Osteoblast (primary cell): ENCODE data around the gene ALDH1A2. TPM values are rescaled to one million over a fixed set of nuclear protein-coding genes. Genes with fewer than 3 reads are reported as not detected.
"Not testable (repeated sequence)": the region's sequence is repeated elsewhere in the genome, so short reads cannot be mapped to it uniquely, and the experiment has no call there.

Experiments used
- DNase-seq: peaks from one replicate; pipeline ENCODE4 v3.0.0; 2011; ENCODE audit warnings: low spot score, mixed read lengths; ENCODE audit not compliant: insufficient read length; ENCODE audit errors: missing footprints
- H2AFZ ChIP-seq: 2 replicates; pipeline ENCODE4 v1.6.0; 2011; ENCODE audit warnings: mild to moderate bottlenecking, low read length
- H3K27ac ChIP-seq: 2 replicates; pipeline ENCODE4 v1.5.1; 2011; ENCODE audit warnings: mild to moderate bottlenecking, low read depth, low read length, moderate library complexity
- H3K27me3 ChIP-seq: 2 replicates; pipeline ENCODE4 v1.6.0; 2012; ENCODE audit warnings: mild to moderate bottlenecking, control low read depth, inconsistent platforms, low read length, moderate library complexity; ENCODE audit not compliant: insufficient read depth
- H3K36me3 ChIP-seq: 2 replicates; pipeline ENCODE4 v1.5.1; 2011; ENCODE audit warnings: mild to moderate bottlenecking, low read length, control low read depth, moderate library complexity; ENCODE audit not compliant: insufficient read depth
- H3K4me1 ChIP-seq: 2 replicates; pipeline ENCODE4 v1.5.1; 2011; ENCODE audit warnings: mild to moderate bottlenecking, low read length, control low read depth, moderate library complexity; ENCODE audit not compliant: insufficient read depth
- H3K4me2 ChIP-seq: 2 replicates; pipeline ENCODE4 v1.6.0; 2011; ENCODE audit warnings: mild to moderate bottlenecking, low read length; ENCODE audit not compliant: insufficient read depth
- H3K4me3 ChIP-seq: fragments of 200-600 bp; sonication (generic); 3 replicates; pipeline ENCODE4 v1.5.1; 2012; ENCODE audit warnings: mild to moderate bottlenecking, low read length, inconsistent platforms; ENCODE audit not compliant: insufficient read depth
- H3K79me2 ChIP-seq: 2 replicates; pipeline ENCODE4 v1.6.0; 2012; ENCODE audit warnings: mild to moderate bottlenecking, low read length, control low read depth, inconsistent platforms; ENCODE audit not compliant: insufficient read depth
- H3K9me3 ChIP-seq: 2 replicates; pipeline ENCODE4 v1.5.1; 2011; ENCODE audit warnings: low read depth, low read length, control low read depth
- H4K20me1 ChIP-seq: 2 replicates; pipeline ENCODE4 v1.6.0; 2012; ENCODE audit warnings: mild to moderate bottlenecking, low read length, control low read depth; ENCODE audit not compliant: insufficient read depth
- CTCF ChIP-seq: IDR thresholded peaks from 2 replicates; pipeline ENCODE4 v1.5.1; 2011; ENCODE audit warnings: mild to moderate bottlenecking, low read depth, low read length, moderate library complexity; ENCODE audit errors: extremely low read depth
- total RNA-seq: library from RNA; depleted of rRNA; stranded (reverse); fragments of >200 nt; gene quantifications from 2 replicates; pipeline ENCODE4 v1.2.3, GENCODE V29; 2012

Gene ALDH1A2
- total RNA-seq, 1 donor: 1.1 TPM

GRCh38 chr15:58002338-58003126 is 63.0 kb downstream of the ALDH1A2 start:
- Histone ChIP-seq H3K4me3 (no peak overlapping the region), H3K9me3 (no peaks in the 10 kb centered on the region)
- no peak for TF ChIP-seq CTCF

GRCh38 chr15:57999699-58000098 is 65.8 kb downstream of the ALDH1A2 start:
- H3K4me1 ChIP-seq, H3K36me3 ChIP-seq, H3K4me3 ChIP-seq, H3K27me3 ChIP-seq, H4K20me1 ChIP-seq, H3K9me3 ChIP-seq, H3K4me2 ChIP-seq, H2AFZ ChIP-seq, DNase-seq, H3K79me2 ChIP-seq, H3K27ac ChIP-seq: not testable (repeated sequence)

More at GRCh38 chr15:58002338-58003126, 63.0 kb downstream of the ALDH1A2 start:
- no peak overlapping the region for H3K27ac ChIP-seq
- H3K4me1 ChIP-seq: no peaks in the 10 kb centered on the region
- H3K27me3 ChIP-seq: no peaks in the 10 kb centered on the region
- no peak for DNase-seq
- no peaks in the 10 kb centered on the region for H3K79me2 ChIP-seq
- no peaks in the 10 kb centered on the region for H4K20me1 ChIP-seq
- H3K4me2 ChIP-seq: no peak overlapping the region
- H2AFZ ChIP-seq: no peak overlapping the region
- H3K36me3 ChIP-seq: no peaks in the 10 kb centered on the region

- Histone ChIP-seq H4K20me1 (no peaks in the 10 kb centered on the region), H2AFZ (no peak overlapping the region), H3K4me2 (no peak overlapping the region), H3K4me3 (no peak overlapping the region), H3K36me3 (no peaks in the 10 kb centered on the region), H3K79me2 (no peaks in the 10 kb centered on the region), H3K27me3 (peaks cover 23% of the 10 kb centered on the region), H3K9me3 (no peaks in the 10 kb centered on the region), H3K4me1 (no peaks in the 10 kb centered on the region), H3K27ac (no peak overlapping the region)
- no peak for DNase-seq
- no peak for TF ChIP-seq CTCF
Measured at GRCh38 chr15:57996561-57996960, 69.0 kb downstream of the ALDH1A2 start.

GRCh38 chr15:57994221-57995049 is 71.1 kb downstream of the ALDH1A2 start:
- no peak for DNase-seq
- H3K9me3 ChIP-seq: no peaks in the 10 kb centered on the region
- H4K20me1 ChIP-seq: no peaks in the 10 kb centered on the region
- peaks cover 23% of the 10 kb centered on the region for H3K27me3 ChIP-seq
- no peak overlapping the region for H2AFZ ChIP-seq
- H3K4me1 ChIP-seq: no peaks in the 10 kb centered on the region
- no peak overlapping the region for H3K4me3 ChIP-seq
- no peak overlapping the region for H3K27ac ChIP-seq
- H3K36me3 ChIP-seq: no peaks in the 10 kb centered on the region
- no peak overlapping the region for H3K4me2 ChIP-seq
- no peaks in the 10 kb centered on the region for H3K79me2 ChIP-seq
- no peak for TF ChIP-seq CTCF
